Central memory CD4-positive, alpha-beta T cell (primary cell): ENCODE measurements around the gene TEPSIN.

Experiments used
- DNase-seq: peaks from one replicate; pipeline ENCODE4 v3.0.0; 2022
- total RNA-seq, 3 experiments: gene quantifications; one replicate each; lab custom pipeline; 2026; lab: John Stamatoyannopoulos, UW

Gene TEPSIN, protein sequence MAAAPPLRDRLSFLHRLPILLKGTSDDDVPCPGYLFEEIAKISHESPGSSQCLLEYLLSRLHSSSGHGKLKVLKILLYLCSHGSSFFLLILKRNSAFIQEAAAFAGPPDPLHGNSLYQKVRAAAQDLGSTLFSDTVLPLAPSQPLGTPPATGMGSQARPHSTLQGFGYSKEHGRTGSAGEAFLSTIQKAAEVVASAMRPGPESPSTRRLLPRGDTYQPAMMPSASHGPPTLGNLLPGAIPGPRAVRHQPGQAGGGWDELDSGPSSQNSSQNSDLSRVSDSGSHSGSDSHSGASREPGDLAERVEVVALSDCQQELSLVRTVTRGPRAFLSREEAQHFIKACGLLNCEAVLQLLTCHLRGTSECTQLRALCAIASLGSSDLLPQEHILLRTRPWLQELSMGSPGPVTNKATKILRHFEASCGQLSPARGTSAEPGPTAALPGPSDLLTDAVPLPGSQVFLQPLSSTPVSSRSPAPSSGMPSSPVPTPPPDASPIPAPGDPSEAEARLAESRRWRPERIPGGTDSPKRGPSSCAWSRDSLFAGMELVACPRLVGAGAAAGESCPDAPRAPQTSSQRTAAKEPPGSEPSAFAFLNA
- total RNA-seq: 34.1 to 84.9 (median 70.0) reads per million in 3 experiments

DNA sequence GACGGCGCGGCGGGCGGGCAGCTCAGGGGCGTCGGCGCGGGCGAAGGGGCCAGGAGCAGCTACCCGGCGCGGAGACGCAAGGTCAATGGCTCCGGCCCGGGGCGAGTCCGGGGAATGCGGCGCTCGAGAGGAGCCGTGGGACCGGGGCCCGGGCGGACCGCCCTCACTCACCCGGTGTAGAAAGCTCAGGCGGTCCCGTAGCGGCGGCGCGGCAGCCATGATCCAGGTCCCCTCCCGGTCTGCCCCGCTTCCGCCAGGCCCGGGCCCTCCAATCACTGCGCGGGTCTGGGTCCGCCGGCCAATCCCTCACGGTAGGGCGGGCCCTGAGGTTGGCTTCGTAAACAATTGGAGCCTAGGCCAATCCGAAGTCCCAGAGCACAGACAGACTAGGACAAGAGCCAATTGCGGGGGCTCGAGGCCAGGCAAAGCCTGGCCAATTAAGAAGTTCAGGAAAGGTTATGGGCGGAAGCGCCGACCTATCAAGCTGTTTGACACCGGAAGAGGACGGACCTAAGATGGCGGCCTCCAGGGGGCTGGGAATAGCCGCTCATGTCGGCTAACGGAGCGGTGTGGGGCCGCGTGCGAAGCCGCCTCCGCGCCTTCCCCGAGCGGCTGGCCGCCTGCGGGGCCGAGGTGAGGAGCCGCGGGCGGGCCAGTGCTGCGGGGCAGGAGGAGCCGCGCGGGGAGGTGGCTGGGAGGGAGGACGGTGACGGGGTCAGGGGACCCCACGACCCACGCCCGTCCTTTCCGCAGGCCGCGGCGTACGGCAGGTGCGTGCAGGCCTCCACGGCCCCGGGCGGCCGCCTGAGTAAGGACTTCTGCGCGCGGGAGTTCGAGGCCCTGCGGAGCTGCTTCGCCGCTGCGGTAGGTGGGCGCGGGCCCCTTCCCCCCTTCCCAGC, at the start of gene TEPSIN, which contains the start of gene NDUFAF8:
TEPSIN (minus strand) TSS at position 241 of the 899 bp plus-strand sequence; CDS start at position 219, 22 bp downstream.
NDUFAF8 (plus strand) TSS at position 504 of the 899 bp plus-strand sequence; CDS start at position 550, 46 bp downstream.
- peak; percentile 98 for DNase-seq

DNA sequence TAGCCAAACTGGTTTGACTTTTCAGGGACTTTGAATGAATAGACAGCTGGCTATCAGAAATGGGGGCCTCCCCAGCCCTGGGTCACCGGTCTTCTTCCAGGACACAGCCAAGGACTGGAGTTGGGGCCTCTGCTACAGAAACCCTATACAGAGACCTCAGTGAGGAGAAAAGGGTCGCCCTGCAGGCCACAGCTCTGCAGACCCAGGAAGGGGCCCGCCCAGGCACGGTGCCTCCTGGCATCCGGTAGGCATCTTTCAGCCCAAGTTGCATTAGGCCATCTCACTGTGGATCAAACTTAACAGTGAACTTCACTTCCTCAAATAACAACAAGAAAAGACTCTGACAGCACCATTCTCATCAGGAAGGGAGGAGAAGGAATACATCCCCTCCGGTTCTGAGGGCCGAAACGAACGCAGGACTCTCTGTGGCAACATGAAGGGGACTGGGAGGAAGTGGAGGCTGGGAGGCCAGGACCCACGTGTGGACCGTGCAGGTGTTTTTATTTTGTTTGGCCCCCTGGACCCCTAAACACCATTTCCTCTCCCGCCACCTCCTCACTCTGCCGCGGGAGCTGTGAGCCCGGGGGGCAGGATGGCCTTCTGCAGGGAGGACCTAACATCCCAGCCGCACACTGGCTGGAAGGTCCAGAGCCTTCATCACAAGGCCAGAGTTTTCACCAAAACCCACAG, 49.0 kb upstream of the TEPSIN start:
- no peak for DNase-seq

- no peak for DNase-seq
These were observed 48.3 kb upstream of the TEPSIN start for GRCh38 chr17:81287152-81287551.

DNA sequence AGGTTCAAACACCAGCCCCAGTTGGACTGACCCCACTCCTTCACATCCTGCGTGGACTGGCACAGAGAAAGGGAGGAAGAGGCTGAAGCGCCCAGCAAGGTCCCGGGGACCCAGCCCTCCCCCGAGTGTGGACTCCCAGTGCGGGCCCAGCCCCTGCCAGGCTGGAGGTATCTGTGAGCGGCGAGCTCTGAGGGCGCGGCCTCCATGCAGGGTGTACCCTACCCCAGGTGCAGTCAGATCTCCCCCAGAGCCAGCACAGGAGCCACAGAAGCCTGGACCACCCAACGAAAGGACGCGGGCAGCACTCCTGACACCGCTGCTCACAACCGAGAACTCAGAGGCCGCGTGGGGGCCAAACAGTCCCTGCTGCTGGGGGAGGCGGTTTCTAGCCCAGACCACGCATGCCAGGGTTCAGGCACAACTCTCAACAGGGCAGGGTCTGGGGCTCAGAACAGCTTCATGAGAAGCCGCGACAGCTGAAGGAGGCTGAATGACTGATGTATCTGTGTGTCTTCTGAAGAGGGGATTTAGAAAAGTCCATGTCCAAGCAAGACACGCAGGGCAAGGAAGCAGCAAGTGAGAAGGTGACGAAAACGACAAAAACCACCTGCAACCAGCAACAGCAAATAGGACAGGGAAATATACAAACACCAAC, 47.8 kb upstream of the TEPSIN start:
- DNase-seq: no peak

DNA sequence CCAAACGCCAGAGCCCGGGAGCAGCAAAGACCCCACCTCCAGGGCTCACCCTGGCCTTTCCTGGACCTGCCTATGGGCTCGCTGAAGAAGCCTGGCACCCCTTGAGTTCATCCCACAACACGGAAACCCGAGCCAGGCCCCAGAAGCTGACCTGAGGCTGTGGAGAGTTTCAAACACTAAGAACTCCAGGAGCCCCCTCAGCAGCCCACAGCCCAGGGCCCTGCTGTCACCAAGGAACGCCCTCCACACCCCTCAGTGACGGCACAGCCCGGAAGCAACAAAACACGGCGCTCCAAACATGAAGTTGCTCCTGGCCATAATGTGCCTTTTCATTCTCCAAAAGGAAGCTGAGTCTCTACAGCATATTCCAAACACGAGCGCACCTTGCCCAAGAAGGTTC, 47.0 kb upstream of the TEPSIN start:
- no peak for DNase-seq

DNA sequence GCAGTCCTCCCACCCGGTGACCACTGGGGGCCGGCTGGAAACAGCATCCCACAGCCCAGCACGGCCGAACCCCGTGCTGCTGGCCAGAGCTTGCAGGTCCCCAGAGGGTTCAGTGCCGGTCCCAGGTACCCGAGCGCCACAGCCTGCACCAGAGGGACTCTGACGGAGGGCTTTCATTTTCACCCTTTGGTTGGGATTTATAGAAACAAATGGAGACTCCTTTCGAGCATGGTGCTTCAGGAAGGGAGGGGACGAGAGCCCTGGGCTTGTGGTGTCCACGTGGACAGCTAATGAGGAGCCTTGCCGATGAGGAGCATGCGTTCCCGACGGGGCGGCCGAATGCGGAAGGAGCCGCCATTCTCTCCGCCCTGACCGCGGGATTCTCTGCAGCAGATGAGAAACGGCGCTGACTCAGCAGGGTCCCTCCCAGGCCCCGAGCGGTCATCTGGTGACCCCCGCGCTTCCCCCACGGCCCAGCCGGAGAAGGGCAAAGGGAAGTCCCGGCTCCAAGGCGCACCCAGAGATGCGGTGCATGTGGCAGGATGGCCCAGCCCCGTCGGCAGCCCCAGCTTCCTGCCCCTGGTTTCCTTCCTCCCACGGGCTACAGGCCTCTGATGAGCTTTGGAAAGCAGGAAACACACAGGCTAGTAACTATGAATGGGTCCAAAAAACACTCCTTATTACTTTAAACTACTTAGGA, 46.5 kb upstream of the TEPSIN start:
- DNase-seq: peak; percentile 56

DNA sequence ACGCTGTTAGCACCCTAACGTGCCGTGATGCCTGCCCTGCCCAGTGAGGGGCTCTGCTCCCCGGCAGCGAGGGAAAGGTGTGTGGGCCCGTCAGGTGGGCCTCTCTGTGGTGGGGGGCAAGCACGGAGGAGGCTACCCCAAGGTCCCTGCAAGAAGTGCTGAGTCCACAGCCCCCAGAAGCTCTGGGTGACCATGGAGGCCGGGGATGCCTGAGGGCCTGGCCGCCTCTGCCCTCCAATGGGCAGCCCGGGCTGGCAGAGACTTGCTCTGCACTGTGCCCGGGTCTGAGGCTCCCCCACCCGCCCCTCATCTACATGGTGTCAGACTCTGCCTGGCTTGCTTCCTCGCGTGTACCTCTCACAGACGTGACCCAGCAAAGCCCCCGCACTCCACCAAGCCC, 44.0 kb upstream of the TEPSIN start:
- DNase-seq: no peak

DNA sequence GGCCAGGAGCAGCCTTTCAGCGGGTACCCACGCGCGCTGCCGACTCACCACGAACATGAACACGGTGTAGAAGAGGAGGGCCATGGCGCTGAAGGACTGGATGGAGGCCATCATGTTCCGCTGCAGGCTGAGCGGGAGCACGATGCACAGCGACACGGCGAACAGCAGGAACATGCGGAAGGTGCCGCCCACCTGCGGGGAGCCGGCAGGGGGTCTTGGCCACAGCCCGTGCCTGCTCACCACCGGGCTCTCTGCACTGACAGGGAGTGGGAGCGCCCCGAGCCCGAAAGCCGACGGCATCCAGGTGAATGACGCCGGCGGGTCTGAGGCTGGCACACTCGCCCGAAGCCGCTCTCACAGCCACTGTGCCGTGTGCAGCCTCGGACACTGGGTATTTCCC, 43.3 kb upstream of the TEPSIN start:
- DNase-seq: no peak

DNA sequence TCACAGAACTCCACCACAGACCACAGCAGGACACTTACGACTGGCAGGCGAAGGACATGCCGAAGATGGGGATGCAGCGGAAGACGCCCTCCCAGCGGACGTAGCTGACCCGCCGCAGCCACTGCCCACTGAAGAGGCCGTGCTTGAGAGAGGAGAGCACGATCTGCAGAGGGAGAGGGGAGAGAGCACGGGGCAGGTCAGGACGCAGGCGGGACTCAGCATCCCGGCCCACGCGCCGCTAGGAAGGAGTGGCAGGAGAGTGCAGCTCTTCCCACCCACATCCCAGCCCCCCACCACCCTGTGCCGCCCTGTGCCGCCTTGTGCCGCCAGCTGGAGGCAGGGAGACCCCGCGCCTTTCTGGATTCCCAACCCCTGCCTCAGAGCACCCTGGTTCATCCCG, 41.7 kb upstream of the TEPSIN start:
- DNase-seq: no peak

- no peak for DNase-seq
These were observed 40.7 kb upstream of the TEPSIN start for GRCh38 chr17:81279278-81280275.

GRCh38 chr17:81278831-81279230, 40.0 kb upstream of the TEPSIN start:
- no peak for DNase-seq

DNA sequence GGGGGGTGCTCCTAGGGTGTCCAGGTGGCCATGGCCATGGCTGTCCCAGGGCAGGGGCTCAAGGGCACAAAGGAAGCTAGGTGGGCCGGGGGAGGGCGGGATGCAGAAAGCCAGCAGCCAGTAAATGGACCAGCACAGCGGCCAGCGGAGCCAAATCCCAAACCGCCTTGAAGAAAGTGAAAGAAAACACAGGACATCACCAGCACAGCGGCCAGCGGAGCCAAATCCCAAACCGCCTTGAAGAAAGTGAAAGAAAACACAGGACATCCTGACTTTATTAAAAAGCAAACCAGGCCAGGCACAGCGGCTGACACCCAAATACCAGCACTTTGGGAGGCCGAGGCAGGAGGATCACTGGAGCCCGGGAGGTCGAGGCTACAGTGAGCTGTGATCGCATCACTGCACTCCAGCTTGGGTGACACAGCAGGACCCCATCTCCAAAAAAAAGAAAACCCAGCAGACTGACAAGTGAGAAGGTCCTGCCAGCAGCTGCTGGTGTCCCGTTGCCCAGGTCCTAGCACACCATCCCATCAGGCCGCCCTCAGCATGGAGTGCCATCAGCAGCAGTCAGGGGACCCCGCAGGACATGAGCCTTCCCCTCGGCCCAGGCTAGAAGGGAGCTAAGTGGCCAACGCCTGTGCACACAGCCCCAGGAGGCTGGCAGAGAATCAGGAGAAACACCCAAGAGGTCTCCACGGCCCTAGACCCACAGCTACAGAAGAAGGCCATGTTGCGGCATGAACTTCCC, 39.3 kb upstream of the TEPSIN start:
- no peak for DNase-seq

GRCh38 chr17:81277421-81277820, 38.6 kb upstream of the TEPSIN start:
- no peak for DNase-seq

DNA sequence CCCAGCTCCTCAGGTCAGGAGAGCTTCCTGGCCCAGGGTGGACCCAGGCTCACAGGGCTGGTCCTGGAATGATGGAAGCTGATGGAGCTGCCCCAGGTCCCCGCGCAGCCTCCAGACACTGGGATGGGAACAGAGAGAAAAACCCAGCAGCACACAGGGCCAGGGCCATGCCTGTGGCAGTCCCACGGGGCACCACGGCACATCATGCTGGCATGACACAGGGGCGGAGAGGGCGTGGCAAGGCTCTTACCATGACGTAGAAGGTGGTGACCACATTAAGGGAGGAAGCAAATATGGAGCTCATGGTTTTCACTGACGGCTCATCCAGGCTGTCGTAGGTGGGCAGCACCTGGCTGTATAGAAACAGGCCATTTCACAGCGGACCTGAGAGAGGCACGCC, 37.9 kb upstream of the TEPSIN start:
- no peak for DNase-seq

DNA sequence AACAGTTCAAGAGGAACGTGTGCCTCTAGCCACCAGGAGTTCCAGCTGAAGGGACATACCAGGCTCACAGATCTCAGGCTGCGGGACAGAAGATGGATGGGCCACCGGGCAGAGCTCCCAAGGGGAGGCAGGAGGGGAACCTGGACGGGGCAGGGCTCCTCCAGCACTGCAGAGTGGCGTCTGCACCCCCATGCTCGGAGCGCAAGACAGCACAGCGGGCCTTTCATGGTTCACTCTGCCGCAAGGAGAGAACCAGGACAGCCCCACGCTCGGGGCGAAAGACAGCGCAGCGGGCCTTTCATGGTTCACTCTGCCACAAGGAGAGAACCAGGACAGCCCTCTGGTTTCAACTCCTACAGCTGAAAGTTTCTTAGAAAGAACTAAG, 35.6 kb upstream of the TEPSIN start:
- DNase-seq: no peak

GRCh38 chr17:81273698-81274470, 35.0 kb upstream of the TEPSIN start:
- no peak for DNase-seq

- DNase-seq: no peak
These were observed 33.8 kb upstream of the TEPSIN start for GRCh38 chr17:81272616-81273015.

- DNase-seq: no peak
These were observed 32.4 kb upstream of the TEPSIN start for GRCh38 chr17:81271226-81271625.
